Stimulated activated CD4-positive, alpha-beta T cell treated with anti-CD3 and anti-CD28 coated beads, Interleukin-1b, Interleukin-23, amount 100 ng/mL, for 1 hour (primary cell): ENCODE results near the gene FBN2.
"Not testable (repeated sequence)": the region's sequence is repeated elsewhere in the genome, so short reads cannot be mapped to it uniquely, and the experiment has no call there.

ENCODE experiments used
- DNase-seq, 2 donors: peaks; one replicate each; pipeline ENCODE4 v3.0.0-alpha.2; 2020; ENCODE audit warnings: low read depth in 2 of 2

Gene FBN2

DNA sequence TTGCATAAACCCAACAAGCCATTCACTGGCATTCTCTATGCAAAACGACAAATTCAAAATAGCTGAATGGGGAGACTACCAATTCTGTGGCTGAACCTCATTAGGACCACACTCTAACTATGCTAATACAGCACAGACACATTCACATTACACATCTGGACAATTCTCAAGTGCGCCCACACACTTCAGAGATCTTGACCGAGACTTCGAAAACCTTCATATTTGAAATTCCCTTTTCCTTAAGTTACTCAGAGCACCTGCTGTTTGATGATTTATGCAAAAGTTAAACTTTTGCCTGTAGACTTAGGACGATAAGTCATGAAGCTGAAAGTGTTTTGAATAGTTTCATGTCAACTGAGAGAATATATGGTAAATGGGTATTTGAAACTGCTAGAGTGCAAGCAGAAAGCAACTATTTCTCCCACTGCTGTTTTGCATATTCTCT lies 111.9 kb downstream of the FBN2 start:
- no peak for DNase-seq

DNA sequence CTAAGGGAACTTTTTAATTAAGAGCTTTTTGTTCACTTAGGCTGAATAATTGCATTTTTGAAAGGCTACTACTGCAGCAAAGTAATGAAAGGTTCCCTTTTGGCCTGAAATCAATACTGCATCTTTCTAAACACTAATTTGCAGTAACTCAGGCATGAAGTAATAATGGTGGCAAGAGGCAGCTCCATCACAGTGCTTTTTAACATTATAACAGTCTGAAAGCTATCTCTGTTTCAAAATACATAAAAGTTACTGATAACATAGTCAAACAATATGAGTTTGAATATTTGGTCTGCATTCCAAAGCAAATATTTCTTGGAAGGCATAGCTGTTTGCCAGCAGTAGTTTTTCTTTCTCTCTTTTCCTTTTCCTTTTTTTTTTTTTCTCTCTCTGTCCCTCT lies 113.4 kb downstream of the FBN2 start:
- DNase-seq = no peak

DNA sequence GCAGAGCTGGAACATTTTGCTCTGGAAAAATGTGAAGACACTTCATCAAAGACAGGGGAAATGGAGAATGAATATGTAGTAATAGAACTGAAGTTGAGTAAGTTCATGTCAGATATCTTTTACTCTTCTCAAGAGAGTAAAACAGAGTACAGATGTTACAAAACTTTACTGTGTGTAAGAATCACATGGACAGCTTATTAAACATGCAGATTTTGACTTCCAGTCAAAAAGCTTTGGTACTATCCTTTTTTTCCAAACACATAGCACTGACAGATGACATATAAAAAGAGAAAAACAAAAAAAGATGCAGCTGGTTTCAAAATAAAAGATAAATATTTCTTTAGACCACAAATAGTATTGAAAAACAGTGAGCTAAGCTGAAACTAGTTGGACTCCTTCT lies 115.4 kb downstream of the FBN2 start:
- no peak for DNase-seq

DNA sequence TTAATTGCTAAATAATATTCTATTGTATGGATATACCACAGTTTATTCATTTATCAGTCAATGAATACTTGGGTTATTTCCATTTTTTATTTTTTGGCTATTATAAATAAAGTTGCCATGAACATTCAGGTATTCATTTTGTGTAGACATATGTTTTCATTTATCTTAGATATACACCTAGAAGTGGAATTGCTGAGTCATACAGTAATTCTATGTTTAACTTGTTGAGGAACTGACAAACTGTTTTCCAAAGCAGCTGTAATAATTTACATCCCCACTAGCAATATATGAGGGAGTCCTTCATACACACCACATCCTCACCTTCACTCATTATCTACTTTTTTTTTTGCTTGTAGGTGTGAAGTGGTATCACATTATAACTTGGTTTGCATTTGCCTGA lies 123.6 kb downstream of the FBN2 start:
- DNase-seq = no peak

DNA sequence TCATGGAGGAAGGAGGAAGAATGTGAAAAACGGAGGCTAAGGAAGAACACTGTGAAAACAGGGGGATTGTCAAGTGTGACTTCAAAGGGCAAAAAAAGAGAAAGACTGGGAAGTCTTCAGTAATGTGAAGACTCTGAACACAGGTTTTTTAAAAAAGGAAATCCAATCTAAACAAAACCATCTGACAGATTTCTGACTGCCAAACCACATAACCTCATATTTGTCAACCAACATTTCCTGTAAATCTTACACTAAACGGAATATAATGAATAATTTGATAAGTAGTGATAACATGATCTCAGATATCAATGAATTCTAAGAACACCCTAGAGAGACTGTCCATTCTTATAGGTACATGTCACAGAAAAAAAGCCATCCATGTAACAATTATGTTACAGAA lies 124.7 kb downstream of the FBN2 start:
- DNase-seq = no peak

DNA sequence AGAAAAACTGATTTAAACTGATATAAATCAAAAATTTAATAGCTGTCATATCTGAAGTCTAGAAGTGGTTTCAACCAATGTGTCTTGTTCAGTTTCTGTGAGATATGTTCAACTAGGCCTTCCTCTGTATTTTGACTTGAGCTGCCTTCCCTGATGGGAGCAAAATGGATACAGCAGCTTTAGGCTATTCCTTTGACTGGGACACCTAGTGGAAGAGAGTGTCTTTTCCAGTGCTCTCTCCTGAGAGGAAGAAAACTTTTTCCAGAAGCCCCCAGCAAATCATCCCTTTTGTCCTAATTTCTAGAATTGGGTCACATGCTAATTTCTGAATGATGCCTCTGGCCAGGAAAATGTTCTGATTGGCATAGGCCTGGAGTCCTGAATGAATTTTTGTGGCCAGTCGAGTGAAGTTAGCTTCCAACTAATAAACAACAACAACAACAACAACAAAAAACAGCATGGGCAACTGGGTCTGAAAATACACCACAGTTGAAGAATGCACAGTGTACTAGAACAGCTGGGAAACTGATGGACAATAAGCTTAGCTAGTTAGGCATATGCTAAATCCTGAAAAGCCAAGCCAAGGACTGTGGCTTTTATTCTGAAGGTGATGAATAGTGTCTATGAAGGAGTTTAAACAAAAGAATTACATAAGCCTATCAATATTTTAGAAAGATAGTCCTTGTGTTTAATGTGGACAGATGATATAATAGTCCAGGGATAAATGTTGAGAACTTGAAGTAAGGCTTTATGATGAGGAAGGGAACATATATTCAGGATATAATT lies 125.7 kb downstream of the FBN2 start:
- DNase-seq = no peak

DNA sequence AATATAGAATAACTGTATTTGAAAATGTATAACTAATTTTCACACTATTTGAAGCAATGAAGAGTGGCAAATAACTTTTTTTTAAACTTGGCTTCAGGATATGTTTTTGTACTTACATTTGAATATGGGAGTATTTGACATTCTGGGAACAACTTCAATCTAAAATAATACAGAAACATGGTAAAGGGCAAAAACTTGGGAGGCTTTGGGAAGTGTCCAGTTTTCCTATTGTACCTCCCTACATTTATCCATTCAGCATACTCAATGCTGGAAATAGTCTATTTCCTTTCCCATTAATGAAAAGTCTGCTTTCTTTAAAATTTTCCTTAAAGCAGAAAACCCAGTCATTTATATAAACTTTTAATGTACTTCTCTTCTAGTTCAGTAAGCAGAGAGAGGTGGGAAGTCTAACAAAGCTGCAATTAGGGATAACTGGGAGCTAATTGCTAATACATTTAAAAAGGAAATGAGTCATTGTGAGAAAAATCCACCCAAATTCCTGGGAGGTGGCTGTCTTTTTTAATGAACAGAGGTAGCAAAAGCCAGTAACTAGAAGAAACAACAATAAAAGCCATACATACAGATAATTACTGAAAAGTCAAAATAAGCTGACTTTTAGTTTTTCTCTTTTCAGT lies 128.8 kb downstream of the FBN2 start:
- DNase-seq = no peak

DNA sequence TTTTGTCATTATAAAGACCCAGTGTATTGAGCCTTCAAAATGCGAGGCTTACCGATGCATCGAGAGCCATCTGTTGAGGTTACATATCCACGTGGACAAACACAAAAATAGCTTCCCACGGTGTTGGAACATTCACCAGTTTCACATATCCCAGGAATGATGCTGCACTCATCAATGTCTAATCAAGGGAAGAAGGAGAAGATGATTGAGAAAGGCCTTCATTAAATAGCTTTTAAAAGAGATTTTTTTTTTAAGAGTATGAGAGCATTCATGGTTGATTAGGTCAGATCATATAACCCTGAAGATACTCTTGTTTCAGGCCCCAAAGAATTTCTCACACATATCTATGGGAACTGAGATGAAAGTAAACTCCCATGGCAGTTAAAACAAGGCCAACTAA lies 129.4 kb downstream of the FBN2 start:
- no peak for DNase-seq

DNA sequence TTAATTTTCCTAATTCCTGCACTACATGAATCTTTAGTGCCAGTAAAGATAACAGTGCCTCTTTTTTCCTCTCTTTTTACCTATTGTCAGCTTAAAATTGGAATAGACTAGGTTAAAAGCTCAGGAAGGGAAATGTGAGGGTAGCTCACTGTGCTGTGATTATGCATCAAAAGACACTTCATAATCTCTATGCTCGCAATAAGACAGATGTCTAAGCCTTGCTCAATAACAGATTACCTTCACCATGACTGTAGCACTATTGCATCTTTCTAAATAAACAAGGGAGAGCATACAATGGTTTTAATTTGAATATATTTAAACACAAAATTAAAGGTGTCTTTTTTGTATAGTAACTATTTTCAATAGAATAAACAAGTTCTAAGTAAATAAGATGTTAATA lies 130.1 kb downstream of the FBN2 start:
- DNase-seq = no peak

DNA sequence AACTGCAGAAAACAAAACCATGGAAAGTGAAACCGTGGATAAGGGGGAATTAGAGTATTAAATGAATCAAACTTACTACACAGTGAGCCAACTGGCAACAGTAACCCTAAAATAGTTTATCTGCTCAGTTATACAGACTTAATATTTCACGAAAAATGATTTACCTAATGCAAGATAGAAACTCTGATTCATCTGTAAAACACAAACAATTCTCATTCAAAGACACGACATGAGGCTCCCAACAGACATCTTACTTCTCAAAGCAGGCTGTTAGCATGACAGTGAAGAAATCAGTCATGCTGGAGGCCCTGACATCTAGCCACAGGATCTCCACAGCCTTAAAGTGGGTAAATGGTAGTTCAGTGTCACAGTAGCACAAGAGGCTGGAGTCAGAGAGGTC lies 131.2 kb downstream of the FBN2 start:
- no peak for DNase-seq

DNA sequence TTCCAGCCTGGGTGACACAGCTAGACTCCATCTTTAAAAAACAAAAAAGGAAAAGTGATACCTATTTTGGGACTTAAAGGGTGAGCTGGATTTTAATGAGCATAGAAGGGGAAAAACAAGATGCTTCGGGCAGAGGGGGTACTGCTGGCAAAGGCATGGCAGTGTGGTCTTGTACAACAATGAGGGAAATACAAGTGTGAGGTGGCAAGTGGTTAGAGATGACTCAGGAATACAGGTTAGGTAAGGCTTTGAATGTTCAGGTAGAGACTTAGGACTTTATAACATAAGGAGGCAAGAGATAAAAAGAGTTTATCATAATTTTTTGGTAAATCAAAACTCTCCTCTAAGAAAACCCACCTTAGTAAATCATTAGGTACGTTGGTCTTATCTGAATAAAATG lies 132.9 kb downstream of the FBN2 start:
- no peak for DNase-seq

DNA sequence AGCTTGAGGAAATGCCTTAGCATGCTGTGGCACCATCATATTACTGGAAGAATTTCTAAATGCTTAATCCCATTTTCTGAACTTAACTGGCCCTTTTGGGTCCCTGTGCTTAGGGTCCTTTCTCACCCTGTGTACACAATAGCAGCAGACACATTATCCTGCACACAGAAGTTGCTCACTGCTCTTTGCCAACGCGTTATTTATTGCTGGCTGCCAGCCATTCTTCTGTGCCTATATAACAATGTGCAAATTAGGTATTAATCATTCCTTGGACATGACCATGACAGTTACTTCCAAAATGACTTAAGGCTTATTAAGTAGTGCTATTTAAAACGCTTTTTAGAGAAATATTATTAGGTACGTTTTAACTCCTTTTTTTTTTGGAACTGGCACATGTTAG lies 134.7 kb downstream of the FBN2 start:
- DNase-seq = no peak

DNA sequence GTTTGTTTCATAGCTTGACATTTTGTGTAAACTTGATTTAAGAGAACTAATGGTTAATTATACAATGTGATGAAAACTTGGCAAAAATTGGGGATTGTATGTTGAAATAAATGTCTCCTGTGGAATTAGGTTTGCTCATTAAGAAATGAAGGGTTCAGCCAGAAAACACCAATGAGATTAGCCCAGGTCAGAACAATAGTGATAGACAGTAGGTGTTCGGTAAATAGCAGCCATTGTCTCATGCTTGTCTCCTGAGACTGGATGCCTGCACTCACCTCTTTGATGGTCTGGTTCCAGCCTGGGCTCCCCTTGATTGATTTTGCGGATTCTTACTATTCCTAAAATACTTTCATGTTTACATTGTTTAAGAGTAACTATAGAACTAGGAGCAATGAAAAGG lies 135.5 kb downstream of the FBN2 start:
- no peak for DNase-seq

DNA sequence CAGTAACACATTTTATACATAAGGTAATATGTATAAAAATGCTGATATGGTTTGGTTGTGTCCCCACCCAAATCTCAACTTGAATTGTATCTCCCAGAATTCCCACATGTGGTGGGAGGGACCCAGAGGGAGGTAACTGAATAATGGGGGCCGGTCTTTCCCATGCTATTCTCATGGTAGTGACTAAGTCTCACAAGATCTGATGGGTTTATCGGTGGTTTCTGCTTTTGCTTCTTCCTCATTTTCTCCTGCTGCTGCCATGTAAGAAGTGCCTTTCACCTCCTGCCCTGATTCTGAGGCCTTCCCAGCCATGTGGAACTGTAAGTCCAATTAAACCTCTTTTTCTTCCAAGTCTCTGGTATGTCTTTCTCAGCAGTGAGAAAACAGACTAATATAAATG lies 137.3 kb downstream of the FBN2 start:
- not testable (repeated sequence) for DNase-seq

DNA sequence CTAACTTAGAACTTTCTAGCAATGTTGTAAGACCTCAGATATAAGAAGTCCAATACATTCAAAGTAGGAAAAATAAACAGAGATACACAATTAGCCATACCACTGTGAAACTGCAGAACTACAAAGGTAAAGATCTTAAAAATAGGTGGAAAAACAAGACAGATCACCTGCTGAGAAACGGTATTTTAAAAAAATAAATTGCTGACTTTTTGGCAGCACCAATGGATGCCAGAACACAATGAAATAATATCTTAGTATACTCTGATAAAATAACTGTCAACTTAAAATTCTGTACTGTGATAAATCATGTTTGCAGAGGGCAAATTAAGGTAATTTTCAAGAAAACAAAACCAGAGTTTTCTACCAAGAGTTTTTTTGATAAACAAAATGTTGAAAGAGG lies 138.9 kb downstream of the FBN2 start:
- no peak for DNase-seq

DNA sequence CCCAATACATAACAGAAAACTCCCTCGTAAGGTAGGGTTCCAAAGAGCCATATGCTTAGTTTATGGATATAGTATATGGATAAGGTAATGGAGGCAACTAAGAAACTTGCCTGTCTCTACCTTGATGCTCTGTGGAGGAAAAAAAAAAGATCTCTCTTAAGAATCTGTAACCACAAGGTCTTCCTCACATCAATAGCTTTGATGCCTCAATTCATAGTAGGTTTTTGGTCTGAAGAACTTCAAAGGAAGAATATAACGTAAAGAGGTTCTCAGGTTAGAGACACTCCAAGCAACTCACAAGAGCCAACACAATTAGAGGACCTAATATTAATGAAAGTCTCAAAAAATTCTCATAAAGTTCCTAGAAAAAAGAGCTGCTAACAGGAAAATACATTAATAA lies 140.2 kb downstream of the FBN2 start:
- no peak for DNase-seq

DNA sequence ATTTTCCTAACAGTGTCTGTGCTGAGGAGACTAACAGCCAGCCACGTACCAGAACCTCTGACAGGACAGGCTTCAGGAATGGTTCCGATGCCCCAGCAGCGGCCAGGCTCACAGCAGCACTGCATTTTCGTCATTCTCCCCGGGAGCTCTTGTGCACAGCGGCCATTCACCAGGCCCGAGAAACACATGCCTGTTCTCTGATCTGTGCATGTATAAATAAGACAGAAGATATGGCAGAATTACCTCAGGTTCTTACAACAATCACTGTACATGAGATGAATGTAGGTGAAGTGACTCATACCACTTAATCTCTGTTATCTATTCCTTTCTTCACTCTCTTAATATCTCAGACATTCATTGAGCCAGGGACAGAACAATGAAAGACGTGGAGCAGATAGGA lies 143.0 kb downstream of the FBN2 start:
- DNase-seq = no peak

DNA sequence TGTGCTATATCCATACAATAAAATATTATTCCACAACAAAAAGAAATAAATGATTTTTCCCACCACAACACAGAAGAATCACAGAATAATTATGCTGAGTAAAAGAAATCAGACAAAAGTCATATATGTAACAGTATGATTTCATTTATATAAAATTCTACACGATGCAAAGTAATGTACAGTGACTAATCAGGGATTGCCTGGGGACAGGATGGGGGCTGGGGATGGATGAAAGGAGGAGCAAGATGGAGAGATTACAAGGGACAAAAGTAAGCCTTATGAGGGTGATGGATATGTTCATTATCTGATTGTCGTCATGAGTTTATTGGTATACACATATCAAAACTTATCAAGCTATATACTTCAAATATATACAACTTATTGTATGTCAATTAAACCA lies 154.0 kb downstream of the FBN2 start:
- DNase-seq = no peak

DNA sequence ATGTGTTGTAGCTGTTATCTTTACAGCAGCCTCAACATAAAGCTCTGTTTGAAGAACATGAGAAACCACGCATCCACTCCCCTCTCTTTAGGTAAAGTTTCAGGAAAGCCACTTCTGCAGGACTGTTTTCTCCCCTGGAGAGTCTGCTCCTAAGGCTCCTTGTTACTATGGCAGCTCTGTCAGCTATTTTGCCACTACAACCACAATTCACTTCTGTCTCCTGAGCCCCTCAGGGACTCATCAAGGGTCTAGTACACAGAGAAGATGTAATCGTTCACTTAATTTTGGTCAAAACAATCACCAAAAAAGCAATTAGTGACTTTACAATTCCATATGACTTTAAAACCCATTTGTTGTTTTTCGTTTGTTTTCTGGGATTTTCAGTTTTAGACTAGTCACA lies 157.7 kb downstream of the FBN2 start:
- DNase-seq = no peak

DNA sequence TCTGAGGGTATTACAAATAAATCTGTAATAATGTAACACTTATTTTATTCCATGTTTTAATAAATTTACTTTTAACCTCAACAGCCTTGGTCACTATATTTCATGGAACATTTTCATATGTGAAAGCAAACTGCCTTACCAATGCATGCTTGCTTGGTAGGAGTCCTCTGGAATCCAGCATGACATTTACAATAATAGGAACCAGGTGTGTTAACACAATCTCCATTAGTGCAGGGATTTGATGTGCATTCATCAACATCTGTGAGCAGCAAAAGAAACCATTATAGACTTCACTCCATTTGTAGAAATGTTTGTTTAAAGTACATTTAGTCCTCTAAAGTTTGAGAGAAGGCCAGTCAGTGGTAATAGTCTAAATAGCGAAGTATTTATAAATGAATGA lies 159.4 kb downstream of the FBN2 start:
- DNase-seq = no peak

DNA sequence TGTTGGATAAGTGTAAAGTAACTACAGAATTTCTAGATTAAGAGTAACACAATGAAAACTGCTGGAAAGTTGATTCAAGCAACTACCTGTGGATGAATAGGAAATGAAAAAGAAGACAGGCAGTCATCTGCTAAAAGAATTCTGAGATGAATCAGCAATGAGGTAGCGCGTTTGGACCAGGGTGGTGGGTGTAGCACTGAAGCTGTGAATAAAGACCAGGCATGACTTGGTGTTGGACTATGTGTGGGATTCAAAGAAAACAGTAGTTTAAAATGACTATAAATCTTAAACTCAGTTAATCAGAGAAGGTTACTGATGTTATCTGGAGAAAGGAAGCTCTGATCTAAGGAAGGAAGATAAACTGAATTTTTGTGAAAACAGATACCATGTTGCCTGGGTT lies 159.8 kb downstream of the FBN2 start:
- DNase-seq = no peak

DNA sequence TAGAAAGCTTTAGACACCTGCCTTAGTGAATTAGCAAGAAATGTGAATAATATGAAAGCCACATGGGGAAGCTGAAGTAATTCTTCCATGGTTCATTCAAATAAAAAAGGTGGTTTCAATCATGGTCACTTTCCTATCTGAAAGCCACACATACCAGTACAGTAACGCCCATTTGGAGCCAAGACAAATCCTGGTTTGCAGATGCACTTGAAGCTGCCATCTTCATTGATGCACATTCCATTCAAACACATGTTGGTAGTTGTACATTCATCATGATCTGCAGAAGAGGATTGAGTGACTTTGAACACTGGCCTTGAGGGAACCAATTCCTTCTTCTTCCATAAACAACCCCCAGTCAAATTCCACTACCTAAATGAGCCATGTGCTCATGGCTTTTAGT lies 161.5 kb downstream of the FBN2 start:
- DNase-seq = no peak

DNA sequence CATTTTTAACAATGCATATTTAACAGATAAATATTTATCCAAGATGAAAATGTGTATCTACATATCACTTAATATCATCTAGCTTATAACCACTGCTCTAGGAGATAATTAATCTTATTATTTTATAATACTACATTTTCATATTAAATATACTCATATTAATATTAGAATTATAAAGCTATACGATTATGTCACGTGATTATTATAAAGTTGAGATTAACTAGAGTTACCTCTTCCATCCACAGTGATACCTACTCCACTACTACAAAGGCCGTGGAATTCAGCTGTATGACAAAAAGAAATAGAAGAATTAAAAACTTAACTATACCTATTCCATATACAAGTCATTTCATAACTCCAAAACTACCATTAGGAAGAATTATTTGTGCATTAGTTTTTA lies 171.9 kb downstream of the FBN2 start:
- DNase-seq = no peak

DNA sequence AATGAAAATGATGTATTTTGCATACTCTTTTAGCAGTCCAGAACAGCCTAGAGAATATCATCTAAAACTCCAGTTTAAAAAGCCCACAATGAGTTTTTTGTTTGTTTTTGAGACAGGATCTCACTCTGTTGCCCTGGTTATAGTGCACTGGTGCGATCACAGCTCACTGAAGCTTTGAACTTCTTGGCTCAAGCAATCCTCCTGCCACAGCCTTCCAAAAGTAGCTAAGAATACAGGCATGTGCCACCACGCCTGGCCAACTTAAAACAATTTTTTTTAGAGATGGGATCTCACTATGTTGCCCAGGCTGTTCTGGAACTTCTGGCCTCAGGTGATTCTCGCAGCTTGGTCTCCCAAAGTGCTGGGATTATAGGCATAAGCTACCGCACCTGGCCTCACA lies 175.7 kb downstream of the FBN2 start:
- no peak for DNase-seq
